CD4-positive, alpha-beta T cell treated with Interleukin-10 for 1 hour (primary cell): ENCODE measurements around the gene ICAM1.
A peak's percentile ranks its signal among the peaks of the same experiment; 100 is the strongest.

Experiments
- DNase-seq: peaks from one replicate; pipeline ENCODE4 v3.0.0-alpha.2; 2020

The ICAM1 gene

GRCh38 chr19:10328558-10329429, 57.9 kb downstream of the ICAM1 start:
- DNase-seq: no peak

GRCh38 chr19:10329555-10329954, 58.6 kb downstream of the ICAM1 start:
- DNase-seq: no peak

GRCh38 chr19:10332158-10332964, 61.4 kb downstream of the ICAM1 start:
- DNase-seq: no peak

DNA sequence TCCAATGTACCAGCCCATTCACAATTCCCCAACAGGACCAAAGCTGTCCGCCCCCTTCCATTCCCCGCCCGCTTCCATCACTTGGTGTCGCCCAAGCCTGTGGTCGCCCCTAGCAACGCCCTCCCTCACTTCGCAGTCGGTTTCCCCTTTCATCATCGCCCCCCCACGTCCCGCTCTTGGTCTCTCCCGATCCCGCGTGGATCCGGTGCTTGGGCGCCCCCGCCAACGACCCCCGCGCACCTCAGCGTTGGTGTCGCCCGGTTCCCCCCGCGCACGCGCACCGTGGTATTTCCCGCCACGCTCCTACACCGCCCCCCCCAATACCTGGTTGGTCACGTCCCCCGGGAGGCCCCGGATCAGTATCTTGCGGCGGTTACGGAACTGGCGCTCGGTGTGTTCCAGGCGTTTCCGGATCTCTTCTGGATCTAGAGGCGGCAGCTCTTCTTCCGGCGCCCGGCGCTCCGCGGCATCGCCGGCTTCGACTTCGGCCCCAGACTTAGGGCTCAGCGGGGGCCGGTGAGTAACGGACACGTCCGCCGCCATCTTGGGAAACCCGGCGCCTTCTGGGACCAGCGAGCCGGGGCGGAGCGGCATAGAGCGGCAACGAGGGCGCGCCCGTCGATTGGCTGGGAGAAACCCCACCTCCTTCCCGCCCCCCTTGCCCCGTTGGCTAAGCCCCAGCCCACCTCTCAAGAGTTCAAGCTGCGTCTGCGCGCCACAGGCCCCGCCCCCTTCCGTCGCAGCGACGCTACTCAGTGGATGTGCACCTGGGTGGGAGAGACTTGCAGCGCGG, 62.2 kb downstream of the ICAM1 start, which contains the start of gene RAVER1:
RAVER1 (minus strand) TSS at position 565 of the 793 bp plus-strand sequence; CDS start at position 543, 22 bp downstream.
- peak; percentile 98 for DNase-seq

DNA sequence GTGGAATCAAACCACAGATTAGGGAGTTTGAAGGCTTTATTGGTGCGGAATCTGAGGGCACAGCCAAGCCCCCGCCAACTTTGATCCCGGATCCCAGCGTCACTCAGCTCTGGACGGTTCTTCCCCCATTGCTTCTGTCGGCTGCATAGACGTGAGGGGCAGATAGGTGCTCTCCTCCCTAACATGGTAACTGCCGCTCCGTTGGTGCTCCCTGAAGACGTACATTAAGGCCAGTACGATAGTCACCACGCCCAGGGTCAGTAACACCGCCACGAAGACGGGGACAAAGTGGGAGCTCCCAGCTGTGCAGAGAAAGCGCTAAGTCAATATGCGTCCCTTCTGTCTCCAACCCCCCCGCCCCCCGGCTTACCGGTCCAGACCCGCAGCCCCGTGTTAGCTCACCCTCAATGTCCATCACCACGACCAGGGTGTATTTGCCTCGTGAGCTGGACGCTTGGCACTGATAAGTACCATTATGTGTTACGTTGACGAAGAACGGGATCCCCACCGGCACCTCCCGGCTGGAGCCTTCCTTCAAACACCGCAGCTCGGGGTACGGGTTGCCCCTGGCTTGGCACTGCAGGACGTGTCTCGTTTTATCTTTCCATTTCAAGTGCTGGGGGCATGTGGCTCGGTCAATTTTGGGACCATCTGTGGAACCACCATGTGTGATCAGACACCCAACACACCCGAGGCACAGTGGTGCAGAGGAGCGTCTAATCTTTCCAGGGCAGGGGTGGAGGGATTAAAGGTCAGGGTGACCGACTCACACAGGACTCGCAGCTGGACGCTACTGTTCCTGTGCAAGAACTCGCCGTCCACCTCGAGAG, 63.1 kb downstream of the ICAM1 start:
- no peak for DNase-seq

- peak; percentile 38 for DNase-seq
These were observed 63.9 kb downstream of the ICAM1 start for GRCh38 chr19:10334588-10335351.

- DNase-seq: no peak
These were observed 64.5 kb downstream of the ICAM1 start for GRCh38 chr19:10335352-10335985.
